ENCODE results near the gene CFAP206.

DNA sequence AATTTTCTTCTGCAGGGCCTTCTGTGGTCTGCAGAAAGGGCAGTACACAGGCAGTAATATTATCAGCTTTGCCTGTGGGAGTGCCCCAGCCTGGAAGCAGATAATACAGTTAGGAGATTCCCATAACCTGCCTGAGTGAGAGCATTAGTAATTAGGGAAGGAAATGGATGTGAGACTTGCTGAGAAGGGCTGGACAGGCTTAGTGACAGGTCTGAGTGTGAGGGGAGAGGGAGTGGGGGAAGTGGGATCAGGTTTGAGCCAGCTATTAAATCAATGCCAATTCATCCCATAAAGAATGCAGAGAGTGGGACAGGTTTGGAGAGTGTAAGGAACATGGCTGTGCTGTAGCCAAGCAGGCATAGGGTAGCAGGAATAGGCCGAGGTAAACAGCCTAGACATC lies 10.1 kb upstream of the CFAP206 start:
- TF ChIP-seq, protein P1, sequence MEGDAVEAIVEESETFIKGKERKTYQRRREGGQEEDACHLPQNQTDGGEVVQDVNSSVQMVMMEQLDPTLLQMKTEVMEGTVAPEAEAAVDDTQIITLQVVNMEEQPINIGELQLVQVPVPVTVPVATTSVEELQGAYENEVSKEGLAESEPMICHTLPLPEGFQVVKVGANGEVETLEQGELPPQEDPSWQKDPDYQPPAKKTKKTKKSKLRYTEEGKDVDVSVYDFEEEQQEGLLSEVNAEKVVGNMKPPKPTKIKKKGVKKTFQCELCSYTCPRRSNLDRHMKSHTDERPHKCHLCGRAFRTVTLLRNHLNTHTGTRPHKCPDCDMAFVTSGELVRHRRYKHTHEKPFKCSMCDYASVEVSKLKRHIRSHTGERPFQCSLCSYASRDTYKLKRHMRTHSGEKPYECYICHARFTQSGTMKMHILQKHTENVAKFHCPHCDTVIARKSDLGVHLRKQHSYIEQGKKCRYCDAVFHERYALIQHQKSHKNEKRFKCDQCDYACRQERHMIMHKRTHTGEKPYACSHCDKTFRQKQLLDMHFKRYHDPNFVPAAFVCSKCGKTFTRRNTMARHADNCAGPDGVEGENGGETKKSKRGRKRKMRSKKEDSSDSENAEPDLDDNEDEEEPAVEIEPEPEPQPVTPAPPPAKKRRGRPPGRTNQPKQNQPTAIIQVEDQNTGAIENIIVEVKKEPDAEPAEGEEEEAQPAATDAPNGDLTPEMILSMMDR (IDR thresholded peaks at IDR 0.05; ENCODE audit: extremely low read depth in 1 of 2, insufficient read depth in 1 of 2, low read depth in 1 of 2, low read length in 2 of 2): no peak
- TF ChIP-seq POLR2A (IDR thresholded peaks at IDR 0.05; ENCODE audit: low read depth, low read length) (no peak), POLR2AphosphoS5 (IDR thresholded peaks at IDR 0.05; ENCODE audit: insufficient read depth, low read depth, low read length) (no peak), EZH2 (IDR thresholded peaks at IDR 0.05; ENCODE audit: borderline replicate concordance, low read depth, low read length, severe bottlenecking) (no peak), FOS (IDR thresholded peaks at IDR 0.05; ENCODE audit: borderline replicate concordance, insufficient read depth, low read length) (no peak)

Data from endothelial cell of umbilical vein (primary cell).